COLO668 (cell line): Measurements from ENCODE around the gene ADD1.

Source experiments
- DNase-seq: peaks from one replicate; lab custom pipeline; 2025; ENCODE audit not compliant: unreplicated experiment; lab: John Stamatoyannopoulos, UW

Gene ADD1

GRCh38 chr4:2961811-2962441 lies 118.3 kb downstream of the ADD1 start:
- peak; percentile 24 for DNase-seq

GRCh38 chr4:2962614-2963174 lies 119.0 kb downstream of the ADD1 start:
- peak; percentile 74 for DNase-seq

- DNase-seq = peak; percentile 99
These were observed 119.7 kb downstream of the ADD1 start, which contains the start of the genes GRK4 and NOP14 for GRCh38 chr4:2963175-2963965. TSS of gene GRK4 (plus strand) at chr4:2963571. CDS start at chr4:2964071, 500 bp downstream. TSS of gene NOP14 (minus strand) at chr4:2963406. CDS start at chr4:2963319, 87 bp downstream.

- no peak for DNase-seq
These were observed 120.4 kb downstream of the ADD1 start for GRCh38 chr4:2963966-2964471.

GRCh38 chr4:2964706-2965258 lies 121.1 kb downstream of the ADD1 start:
- no peak for DNase-seq

GRCh38 chr4:2965262-2965661 lies 121.6 kb downstream of the ADD1 start:
- DNase-seq = no peak

GRCh38 chr4:2968381-2968780 lies 124.7 kb downstream of the ADD1 start:
- no peak for DNase-seq

GRCh38 chr4:2971275-2971674 lies 127.6 kb downstream of the ADD1 start:
- no peak for DNase-seq

GRCh38 chr4:2977211-2978088 lies 133.8 kb downstream of the ADD1 start:
- no peak for DNase-seq
